Astrocyte of the hippocampus (primary cell): ENCODE data around the gene NTHL1.

ENCODE experiments used
- DNase-seq: peaks from one replicate; pipeline ENCODE4 v3.0.0; 2011; ENCODE audit warnings: low read depth, low spot score

NTHL1 gene

GRCh38 chr16:2063861-2064260, 16.2 kb upstream of the NTHL1 start:
- DNase-seq = no peak

GRCh38 chr16:2062801-2063200, 15.2 kb upstream of the NTHL1 start:
- DNase-seq = no peak

- no peak for DNase-seq
Observed at GRCh38 chr16:2061526-2061925, 13.9 kb upstream of the NTHL1 start.

- DNase-seq = no peak
Observed at GRCh38 chr16:2061023-2061422, 13.4 kb upstream of the NTHL1 start.

- DNase-seq = no peak
Observed at GRCh38 chr16:2060346-2060745, 12.7 kb upstream of the NTHL1 start.

- no peak for DNase-seq
Observed at GRCh38 chr16:2058872-2059271, 11.2 kb upstream of the NTHL1 start.

GRCh38 chr16:2058420-2058819, 10.8 kb upstream of the NTHL1 start:
- DNase-seq = no peak

GRCh38 chr16:2057438-2057837, 9.8 kb upstream of the NTHL1 start:
- DNase-seq = no peak

- DNase-seq = no peak
Observed at GRCh38 chr16:2056681-2057407, 9.2 kb upstream of the NTHL1 start.

GRCh38 chr16:2056077-2056476, 8.4 kb upstream of the NTHL1 start:
- no peak for DNase-seq

- DNase-seq = no peak
Observed at GRCh38 chr16:2054543-2055245, 7.1 kb upstream of the NTHL1 start.

GRCh38 chr16:2053897-2054296, 6.3 kb upstream of the NTHL1 start:
- no peak for DNase-seq

GRCh38 chr16:2053211-2053610, 5.6 kb upstream of the NTHL1 start:
- no peak for DNase-seq

GRCh38 chr16:2048116-2048543, 496 bp upstream of the NTHL1 start:
- DNase-seq = no peak

GRCh38 chr16:2046893-2047329, 723 bp downstream of the NTHL1 start:
- DNase-seq = no peak

- DNase-seq = no peak
Observed at GRCh38 chr16:2045965-2046892, 1.4 kb downstream of the NTHL1 start.

GRCh38 chr16:2044541-2044940, 3.1 kb downstream of the NTHL1 start:
- DNase-seq = no peak

- DNase-seq = no peak
Observed at GRCh38 chr16:2043667-2044451, 3.8 kb downstream of the NTHL1 start.

GRCh38 chr16:2042986-2043666, 4.5 kb downstream of the NTHL1 start:
- DNase-seq = no peak

GRCh38 chr16:2042171-2042985, 5.3 kb downstream of the NTHL1 start:
- DNase-seq = no peak
